Bladder microvascular endothelial cell (primary cell): Measurements from ENCODE around the gene KRTAP4-3. TPM values are rescaled to one million over a fixed set of nuclear protein-coding genes. Genes with fewer than 3 reads are reported as not detected.

ENCODE experiments used
- total RNA-seq: library from RNA; depleted of rRNA; stranded (reverse); fragments of >200 nt; gene quantifications from 2 replicates; pipeline ENCODE4 v1.2.3, GENCODE V29; 2014

KRTAP4-3 gene
- not detected in 2 replicates for total RNA-seq

DNA sequence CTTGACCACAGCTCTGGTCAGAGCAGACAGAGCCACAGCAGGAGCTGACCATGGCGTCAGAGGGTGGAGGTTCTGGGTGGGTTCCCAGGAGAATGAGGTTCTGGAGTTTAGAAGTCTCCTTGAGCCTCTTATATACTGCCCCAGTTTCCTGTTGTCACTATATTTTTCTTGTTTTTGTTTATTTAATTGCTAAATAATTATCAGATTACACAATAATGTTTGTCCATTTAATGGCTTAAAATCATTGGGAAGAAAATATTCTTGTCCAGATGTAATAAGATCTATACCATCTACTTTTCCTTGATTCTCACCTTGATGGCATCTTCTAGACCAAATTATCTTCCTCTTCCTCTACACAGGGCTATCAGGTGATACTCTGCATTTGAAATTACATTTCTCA is at the start of gene KRTAP4-3:
TSS of gene KRTAP4-3 (minus strand) at position 101 of the 400 bp plus-strand sequence. CDS start at position 52, 49 bp downstream.

DNA sequence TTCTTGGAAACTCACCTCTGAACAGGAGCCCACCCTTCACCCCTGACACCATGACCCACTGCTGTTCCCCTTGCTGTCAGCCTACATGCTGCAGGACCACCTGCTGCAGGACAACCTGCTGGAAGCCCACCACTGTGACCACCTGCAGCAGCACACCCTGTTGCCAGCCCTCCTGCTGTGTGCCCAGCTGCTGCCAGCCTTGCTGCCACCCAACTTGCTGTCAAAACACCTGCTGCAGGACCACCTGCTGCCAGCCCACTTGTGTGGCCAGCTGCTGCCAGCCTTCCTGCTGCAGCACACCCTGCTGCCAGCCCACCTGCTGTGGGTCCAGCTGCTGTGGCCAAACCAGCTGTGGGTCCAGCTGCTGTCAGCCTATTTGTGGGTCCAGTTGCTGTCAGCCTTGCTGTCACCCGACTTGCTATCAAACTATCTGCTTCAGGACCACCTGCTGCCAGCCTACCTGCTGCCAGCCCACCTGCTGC is 21.9 kb upstream of the KRTAP4-3 start, which contains the start of gene KRTAP9-1:
TSS of gene KRTAP9-1 (plus strand) at position 51 of the 482 bp plus-strand sequence. CDS start at position 51, 0 bp downstream.

GRCh38 chr17:41184480-41184961 is 16.5 kb upstream of the KRTAP4-3 start, which contains the start of gene KRTAP4-1:
KRTAP4-1 (minus strand) TSS chr17:41184911; CDS start chr17:41184854, 57 bp downstream.

DNA sequence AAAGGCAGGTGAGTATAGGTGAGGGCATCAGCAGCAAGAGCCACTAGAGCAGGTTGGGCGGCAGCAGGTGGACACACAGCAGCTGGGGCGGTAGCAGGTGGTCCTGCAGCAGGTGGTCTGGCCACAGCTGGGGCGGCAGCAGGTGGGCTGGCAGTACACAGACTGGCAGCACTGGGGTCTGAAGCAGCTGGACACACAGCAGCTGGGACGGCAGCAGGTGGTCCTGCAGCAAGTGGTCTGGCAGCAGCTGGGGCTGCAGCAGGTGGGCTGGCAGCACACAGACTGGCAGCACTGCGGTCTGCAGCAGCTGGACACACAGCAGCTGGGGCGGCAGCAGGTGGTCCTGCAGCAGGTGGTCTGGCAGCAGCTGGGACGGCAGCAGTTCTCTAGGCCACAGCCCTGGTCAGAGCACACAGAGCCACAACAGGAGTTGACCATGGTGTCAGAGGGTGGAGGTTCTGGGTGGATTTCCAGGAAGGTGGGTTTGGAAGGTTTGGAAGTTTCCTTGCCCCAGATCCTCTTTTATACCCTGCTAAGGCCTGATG is 9.8 kb upstream of the KRTAP4-3 start, which contains the start of gene KRTAP4-2:
TSS of gene KRTAP4-2 (minus strand) at position 495 of the 545 bp plus-strand sequence. CDS start at position 438, 57 bp downstream.

DNA sequence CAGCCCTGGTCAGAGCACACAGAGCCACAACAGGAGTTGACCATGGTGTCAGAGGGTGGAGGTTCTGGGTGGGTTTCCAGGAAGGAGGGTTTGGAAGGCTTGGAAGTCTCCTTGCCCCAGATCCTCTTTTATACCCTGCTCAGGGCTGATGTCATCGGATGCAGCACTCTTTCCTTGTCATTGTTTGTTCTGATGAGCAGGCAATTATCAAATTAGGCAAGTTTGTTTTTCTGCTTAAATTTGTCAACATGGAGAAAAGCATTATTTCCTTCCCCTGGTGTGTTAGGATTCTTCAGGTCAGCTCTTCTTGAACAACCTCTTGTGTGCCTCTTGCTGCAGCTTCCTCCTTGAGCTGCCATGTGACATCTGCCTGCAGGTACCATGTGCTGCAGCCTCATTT is 7.4 kb downstream of the KRTAP4-3 start, which contains the start of gene KRTAP4-4:
TSS of gene KRTAP4-4 (minus strand) at position 101 of the 400 bp plus-strand sequence. CDS start at position 44, 57 bp downstream.

GRCh38 chr17:41149652-41149985 is 18.4 kb downstream of the KRTAP4-3 start, which contains the start of gene KRTAP4-5:
KRTAP4-5 (minus strand) TSS chr17:41149825; CDS start chr17:41149767, 58 bp downstream.

GRCh38 chr17:41140360-41141131 is 27.5 kb downstream of the KRTAP4-3 start, which contains the start of gene KRTAP4-6:
KRTAP4-6 (minus strand) TSS chr17:41140544; CDS start chr17:41140487, 57 bp downstream.

GRCh38 chr17:41123991-41124371 is 44.0 kb downstream of the KRTAP4-3 start, which contains the start of gene KRTAP4-12:
KRTAP4-12 (minus strand) TSS chr17:41124182; CDS start chr17:41124122, 60 bp downstream.

GRCh38 chr17:41117846-41118386 is 50.1 kb downstream of the KRTAP4-3 start, which contains the start of gene KRTAP4-11:
KRTAP4-11 (minus strand) TSS chr17:41118373; CDS start chr17:41118315, 58 bp downstream.

Other genes starting within 250 kb of the KRTAP4-3 start
- gene KRT23, start 230.6 kb downstream of the KRTAP4-3 start, total RNA-seq = 1.1 TPM in 1 of 2 replicates, not detected in the other
- gene KRT39, start 201.3 kb downstream of the KRTAP4-3 start, total RNA-seq = not detected in 2 replicates
- not detected in 2 replicates for gene KRT40, start 183.9 kb downstream of the KRTAP4-3 start, total RNA-seq
- gene KRTAP3-3, start 174.1 kb downstream of the KRTAP4-3 start, total RNA-seq = not detected in 2 replicates
- gene KRTAP3-2, start 168.3 kb downstream of the KRTAP4-3 start, total RNA-seq = 0.16 TPM in 1 of 2 replicates, not detected in the other
- not detected in 2 replicates for gene KRTAP3-1, start 159.1 kb downstream of the KRTAP4-3 start, total RNA-seq
- gene KRTAP1-5, start 141.0 kb downstream of the KRTAP4-3 start, total RNA-seq = not detected in 2 replicates
- not detected in 2 replicates for gene KRTAP1-4, start 138.0 kb downstream of the KRTAP4-3 start, total RNA-seq
- not detected in 2 replicates for gene KRTAP1-3, start 133.3 kb downstream of the KRTAP4-3 start, total RNA-seq
- gene KRTAP1-1, start 126.8 kb downstream of the KRTAP4-3 start, total RNA-seq = not detected in 2 replicates
- gene KRTAP2-1, start 120.9 kb downstream of the KRTAP4-3 start, total RNA-seq = not detected in 2 replicates
- gene KRTAP2-2, start 113.0 kb downstream of the KRTAP4-3 start, total RNA-seq = not detected in 2 replicates
- gene KRTAP2-3, start 108.1 kb downstream of the KRTAP4-3 start, total RNA-seq = not detected in 2 replicates
- not detected in 2 replicates for gene KRTAP2-4, start 102.3 kb downstream of the KRTAP4-3 start, total RNA-seq
- not detected in 2 replicates for gene KRTAP4-7, start 84.1 kb downstream of the KRTAP4-3 start, total RNA-seq
- not detected in 2 replicates for gene KRTAP4-8, start 70.1 kb downstream of the KRTAP4-3 start, total RNA-seq
- not detected in 2 replicates for gene KRTAP4-16, start 66.0 kb downstream of the KRTAP4-3 start, total RNA-seq
- not detected in 2 replicates for gene KRTAP4-9, start 62.8 kb downstream of the KRTAP4-3 start, total RNA-seq
- not detected in 2 replicates for gene KRTAP4-11, start 49.8 kb downstream of the KRTAP4-3 start, total RNA-seq
- gene KRTAP4-12, start 44.0 kb downstream of the KRTAP4-3 start, total RNA-seq = not detected in 2 replicates
- not detected in 2 replicates for gene KRTAP4-6, start 27.7 kb downstream of the KRTAP4-3 start, total RNA-seq
- gene KRTAP4-5, start 18.4 kb downstream of the KRTAP4-3 start, total RNA-seq = not detected in 2 replicates
- gene KRTAP4-4, start 7.5 kb downstream of the KRTAP4-3 start, total RNA-seq = not detected in 2 replicates
- not detected in 2 replicates for gene KRTAP4-2, start 10.0 kb upstream of the KRTAP4-3 start, total RNA-seq
- gene KRTAP4-1, start 16.7 kb upstream of the KRTAP4-3 start, total RNA-seq = not detected in 2 replicates
- gene KRTAP9-1, start 21.7 kb upstream of the KRTAP4-3 start, total RNA-seq = not detected in 2 replicates
- gene KRTAP9-2, start 58.4 kb upstream of the KRTAP4-3 start, total RNA-seq = not detected in 2 replicates
- not detected in 2 replicates for gene KRTAP9-3, start 64.2 kb upstream of the KRTAP4-3 start, total RNA-seq
- gene KRTAP9-8, start 69.8 kb upstream of the KRTAP4-3 start, total RNA-seq = not detected in 2 replicates
- gene KRTAP9-4, start 81.5 kb upstream of the KRTAP4-3 start, total RNA-seq = not detected in 2 replicates
- not detected in 2 replicates for gene KRTAP9-9, start 87.2 kb upstream of the KRTAP4-3 start, total RNA-seq
- not detected in 2 replicates for gene KRTAP9-6, start 97.2 kb upstream of the KRTAP4-3 start, total RNA-seq
- not detected in 2 replicates for gene KRTAP9-7, start 107.5 kb upstream of the KRTAP4-3 start, total RNA-seq
- gene KRTAP29-1, start 134.6 kb upstream of the KRTAP4-3 start, total RNA-seq = not detected in 2 replicates
- gene KRTAP16-1, start 141.1 kb upstream of the KRTAP4-3 start, total RNA-seq = not detected in 2 replicates
- not detected in 2 replicates for gene KRTAP17-1, start 147.5 kb upstream of the KRTAP4-3 start, total RNA-seq
- not detected in 2 replicates for gene KRT33A, start 182.6 kb upstream of the KRTAP4-3 start, total RNA-seq
- gene KRT33B, start 201.6 kb upstream of the KRTAP4-3 start, total RNA-seq = not detected in 2 replicates
- gene KRT34, start 214.1 kb upstream of the KRTAP4-3 start, total RNA-seq = 0.44 and 0.49 TPM in 2 replicates
- not detected in 2 replicates for gene KRT31, start 229.4 kb upstream of the KRTAP4-3 start, total RNA-seq